ENCODE measurements around the gene PDIA3. TPM values are rescaled to one million over a fixed set of nuclear protein-coding genes. Genes with fewer than 3 reads are reported as not detected.

PDIA3 gene
- total and polyA plus RNA-seq, 2 of the 13 experiments (the other 11 are each of a cell fraction or from before 2014, with no cell fraction given) = 238 to 433 TPM

DNA sequence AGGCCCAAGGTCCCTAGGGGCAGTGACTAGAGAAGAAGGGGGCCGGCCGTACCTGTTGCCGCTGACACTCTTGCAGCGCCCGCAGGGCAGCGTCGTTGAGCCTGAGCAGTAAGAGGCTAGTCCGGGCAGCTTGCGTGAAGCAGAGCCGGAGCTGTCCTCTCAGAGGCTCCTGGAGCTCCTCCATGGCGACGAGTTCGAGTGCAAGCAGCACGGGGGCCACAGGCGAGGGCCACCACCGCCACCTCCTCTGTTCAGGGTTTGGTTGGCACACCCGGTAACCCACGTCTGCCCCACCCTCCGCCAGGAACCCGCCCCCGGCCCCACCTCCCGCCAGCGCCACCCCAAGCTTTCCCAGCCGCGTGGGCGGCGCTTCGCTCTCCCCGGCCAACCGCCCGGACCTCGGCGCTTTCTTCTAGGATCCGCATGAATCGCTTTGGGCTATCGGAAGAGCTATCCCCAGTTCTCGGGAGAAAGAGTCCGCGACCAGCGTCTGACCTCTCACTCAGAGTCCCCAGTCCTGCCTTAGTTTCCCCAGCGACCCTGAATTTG, 30.6 kb downstream of the PDIA3 start, which contains the start of gene ELL3 (continued):
- TF ChIP-seq ZNF790 (CRISPR knock-in tag; IDR thresholded peaks at IDR 0.05; ENCODE audit: borderline replicate concordance) (no peak), SUZ12 (IDR thresholded peaks at IDR 0.05; ENCODE audit: low read depth, low read length) (no peak), ZNF557 (CRISPR knock-in tag; IDR thresholded peaks at IDR 0.05) (no peak), ZNF776 (CRISPR knock-in tag; IDR thresholded peaks at IDR 0.05) (no peak), ZNF331 (CRISPR knock-in tag; IDR thresholded peaks at IDR 0.05) (no peak), ZNF446 (CRISPR knock-in tag; IDR thresholded peaks at IDR 0.05) (0 out of 2 replicates have a peak, but pooled peaks have one; percentile 11), SMAD1 (CRISPR knock-in tag; IDR thresholded peaks at IDR 0.05; ENCODE audit: borderline replicate concordance, low read depth) (no peak), ZKSCAN1 (IDR thresholded peaks at IDR 0.05; ENCODE audit: low read length) (no peak), SOX6 (IDR thresholded peaks at IDR 0.05) (no peak), SOX6 (CRISPR knock-in tag; IDR thresholded peaks at IDR 0.05) (peak; percentile 2; the same call in 1 of the 2 replicates)
- TF ChIP-seq, protein P1, sequence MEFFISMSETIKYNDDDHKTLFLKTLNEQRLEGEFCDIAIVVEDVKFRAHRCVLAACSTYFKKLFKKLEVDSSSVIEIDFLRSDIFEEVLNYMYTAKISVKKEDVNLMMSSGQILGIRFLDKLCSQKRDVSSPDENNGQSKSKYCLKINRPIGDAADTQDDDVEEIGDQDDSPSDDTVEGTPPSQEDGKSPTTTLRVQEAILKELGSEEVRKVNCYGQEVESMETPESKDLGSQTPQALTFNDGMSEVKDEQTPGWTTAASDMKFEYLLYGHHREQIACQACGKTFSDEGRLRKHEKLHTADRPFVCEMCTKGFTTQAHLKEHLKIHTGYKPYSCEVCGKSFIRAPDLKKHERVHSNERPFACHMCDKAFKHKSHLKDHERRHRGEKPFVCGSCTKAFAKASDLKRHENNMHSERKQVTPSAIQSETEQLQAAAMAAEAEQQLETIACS (CRISPR knock-in tag; IDR thresholded peaks at IDR 0.05) = no peak
- TF ChIP-seq, protein P2, sequence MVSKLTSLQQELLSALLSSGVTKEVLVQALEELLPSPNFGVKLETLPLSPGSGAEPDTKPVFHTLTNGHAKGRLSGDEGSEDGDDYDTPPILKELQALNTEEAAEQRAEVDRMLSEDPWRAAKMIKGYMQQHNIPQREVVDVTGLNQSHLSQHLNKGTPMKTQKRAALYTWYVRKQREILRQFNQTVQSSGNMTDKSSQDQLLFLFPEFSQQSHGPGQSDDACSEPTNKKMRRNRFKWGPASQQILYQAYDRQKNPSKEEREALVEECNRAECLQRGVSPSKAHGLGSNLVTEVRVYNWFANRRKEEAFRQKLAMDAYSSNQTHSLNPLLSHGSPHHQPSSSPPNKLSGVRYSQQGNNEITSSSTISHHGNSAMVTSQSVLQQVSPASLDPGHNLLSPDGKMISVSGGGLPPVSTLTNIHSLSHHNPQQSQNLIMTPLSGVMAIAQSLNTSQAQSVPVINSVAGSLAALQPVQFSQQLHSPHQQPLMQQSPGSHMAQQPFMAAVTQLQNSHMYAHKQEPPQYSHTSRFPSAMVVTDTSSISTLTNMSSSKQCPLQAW (CRISPR knock-in tag; IDR thresholded peaks at IDR 0.05) = no peak; the same call in 1 of the 2 replicates
- TF ChIP-seq, protein P3, sequence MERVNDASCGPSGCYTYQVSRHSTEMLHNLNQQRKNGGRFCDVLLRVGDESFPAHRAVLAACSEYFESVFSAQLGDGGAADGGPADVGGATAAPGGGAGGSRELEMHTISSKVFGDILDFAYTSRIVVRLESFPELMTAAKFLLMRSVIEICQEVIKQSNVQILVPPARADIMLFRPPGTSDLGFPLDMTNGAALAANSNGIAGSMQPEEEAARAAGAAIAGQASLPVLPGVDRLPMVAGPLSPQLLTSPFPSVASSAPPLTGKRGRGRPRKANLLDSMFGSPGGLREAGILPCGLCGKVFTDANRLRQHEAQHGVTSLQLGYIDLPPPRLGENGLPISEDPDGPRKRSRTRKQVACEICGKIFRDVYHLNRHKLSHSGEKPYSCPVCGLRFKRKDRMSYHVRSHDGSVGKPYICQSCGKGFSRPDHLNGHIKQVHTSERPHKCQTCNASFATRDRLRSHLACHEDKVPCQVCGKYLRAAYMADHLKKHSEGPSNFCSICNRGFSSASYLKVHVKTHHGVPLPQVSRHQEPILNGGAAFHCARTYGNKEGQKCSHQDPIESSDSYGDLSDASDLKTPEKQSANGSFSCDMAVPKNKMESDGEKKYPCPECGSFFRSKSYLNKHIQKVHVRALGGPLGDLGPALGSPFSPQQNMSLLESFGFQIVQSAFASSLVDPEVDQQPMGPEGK (CRISPR knock-in tag; IDR thresholded peaks at IDR 0.05) = 0 out of 2 replicates have a peak, but pooled peaks have one; percentile 11
- TF ChIP-seq, protein P4, sequence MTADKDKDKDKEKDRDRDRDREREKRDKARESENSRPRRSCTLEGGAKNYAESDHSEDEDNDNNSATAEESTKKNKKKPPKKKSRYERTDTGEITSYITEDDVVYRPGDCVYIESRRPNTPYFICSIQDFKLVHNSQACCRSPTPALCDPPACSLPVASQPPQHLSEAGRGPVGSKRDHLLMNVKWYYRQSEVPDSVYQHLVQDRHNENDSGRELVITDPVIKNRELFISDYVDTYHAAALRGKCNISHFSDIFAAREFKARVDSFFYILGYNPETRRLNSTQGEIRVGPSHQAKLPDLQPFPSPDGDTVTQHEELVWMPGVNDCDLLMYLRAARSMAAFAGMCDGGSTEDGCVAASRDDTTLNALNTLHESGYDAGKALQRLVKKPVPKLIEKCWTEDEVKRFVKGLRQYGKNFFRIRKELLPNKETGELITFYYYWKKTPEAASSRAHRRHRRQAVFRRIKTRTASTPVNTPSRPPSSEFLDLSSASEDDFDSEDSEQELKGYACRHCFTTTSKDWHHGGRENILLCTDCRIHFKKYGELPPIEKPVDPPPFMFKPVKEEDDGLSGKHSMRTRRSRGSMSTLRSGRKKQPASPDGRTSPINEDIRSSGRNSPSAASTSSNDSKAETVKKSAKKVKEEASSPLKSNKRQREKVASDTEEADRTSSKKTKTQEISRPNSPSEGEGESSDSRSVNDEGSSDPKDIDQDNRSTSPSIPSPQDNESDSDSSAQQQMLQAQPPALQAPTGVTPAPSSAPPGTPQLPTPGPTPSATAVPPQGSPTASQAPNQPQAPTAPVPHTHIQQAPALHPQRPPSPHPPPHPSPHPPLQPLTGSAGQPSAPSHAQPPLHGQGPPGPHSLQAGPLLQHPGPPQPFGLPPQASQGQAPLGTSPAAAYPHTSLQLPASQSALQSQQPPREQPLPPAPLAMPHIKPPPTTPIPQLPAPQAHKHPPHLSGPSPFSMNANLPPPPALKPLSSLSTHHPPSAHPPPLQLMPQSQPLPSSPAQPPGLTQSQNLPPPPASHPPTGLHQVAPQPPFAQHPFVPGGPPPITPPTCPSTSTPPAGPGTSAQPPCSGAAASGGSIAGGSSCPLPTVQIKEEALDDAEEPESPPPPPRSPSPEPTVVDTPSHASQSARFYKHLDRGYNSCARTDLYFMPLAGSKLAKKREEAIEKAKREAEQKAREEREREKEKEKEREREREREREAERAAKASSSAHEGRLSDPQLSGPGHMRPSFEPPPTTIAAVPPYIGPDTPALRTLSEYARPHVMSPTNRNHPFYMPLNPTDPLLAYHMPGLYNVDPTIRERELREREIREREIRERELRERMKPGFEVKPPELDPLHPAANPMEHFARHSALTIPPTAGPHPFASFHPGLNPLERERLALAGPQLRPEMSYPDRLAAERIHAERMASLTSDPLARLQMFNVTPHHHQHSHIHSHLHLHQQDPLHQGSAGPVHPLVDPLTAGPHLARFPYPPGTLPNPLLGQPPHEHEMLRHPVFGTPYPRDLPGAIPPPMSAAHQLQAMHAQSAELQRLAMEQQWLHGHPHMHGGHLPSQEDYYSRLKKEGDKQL (CRISPR knock-in tag; IDR thresholded peaks at IDR 0.05; ENCODE audit: low read depth) = no peak
- TF ChIP-seq, protein P5, sequence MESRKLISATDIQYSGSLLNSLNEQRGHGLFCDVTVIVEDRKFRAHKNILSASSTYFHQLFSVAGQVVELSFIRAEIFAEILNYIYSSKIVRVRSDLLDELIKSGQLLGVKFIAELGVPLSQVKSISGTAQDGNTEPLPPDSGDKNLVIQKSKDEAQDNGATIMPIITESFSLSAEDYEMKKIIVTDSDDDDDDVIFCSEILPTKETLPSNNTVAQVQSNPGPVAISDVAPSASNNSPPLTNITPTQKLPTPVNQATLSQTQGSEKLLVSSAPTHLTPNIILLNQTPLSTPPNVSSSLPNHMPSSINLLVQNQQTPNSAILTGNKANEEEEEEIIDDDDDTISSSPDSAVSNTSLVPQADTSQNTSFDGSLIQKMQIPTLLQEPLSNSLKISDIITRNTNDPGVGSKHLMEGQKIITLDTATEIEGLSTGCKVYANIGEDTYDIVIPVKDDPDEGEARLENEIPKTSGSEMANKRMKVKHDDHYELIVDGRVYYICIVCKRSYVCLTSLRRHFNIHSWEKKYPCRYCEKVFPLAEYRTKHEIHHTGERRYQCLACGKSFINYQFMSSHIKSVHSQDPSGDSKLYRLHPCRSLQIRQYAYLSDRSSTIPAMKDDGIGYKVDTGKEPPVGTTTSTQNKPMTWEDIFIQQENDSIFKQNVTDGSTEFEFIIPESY (CRISPR knock-in tag; IDR thresholded peaks at IDR 0.05) = no peak
- TF ChIP-seq, protein P6, sequence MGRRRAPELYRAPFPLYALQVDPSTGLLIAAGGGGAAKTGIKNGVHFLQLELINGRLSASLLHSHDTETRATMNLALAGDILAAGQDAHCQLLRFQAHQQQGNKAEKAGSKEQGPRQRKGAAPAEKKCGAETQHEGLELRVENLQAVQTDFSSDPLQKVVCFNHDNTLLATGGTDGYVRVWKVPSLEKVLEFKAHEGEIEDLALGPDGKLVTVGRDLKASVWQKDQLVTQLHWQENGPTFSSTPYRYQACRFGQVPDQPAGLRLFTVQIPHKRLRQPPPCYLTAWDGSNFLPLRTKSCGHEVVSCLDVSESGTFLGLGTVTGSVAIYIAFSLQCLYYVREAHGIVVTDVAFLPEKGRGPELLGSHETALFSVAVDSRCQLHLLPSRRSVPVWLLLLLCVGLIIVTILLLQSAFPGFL (CRISPR knock-in tag; IDR thresholded peaks at IDR 0.05) = no peak

Measured in HepG2 (cell line).